Measurements from ENCODE around the gene GPX4.

The GPX4 gene

DNA sequence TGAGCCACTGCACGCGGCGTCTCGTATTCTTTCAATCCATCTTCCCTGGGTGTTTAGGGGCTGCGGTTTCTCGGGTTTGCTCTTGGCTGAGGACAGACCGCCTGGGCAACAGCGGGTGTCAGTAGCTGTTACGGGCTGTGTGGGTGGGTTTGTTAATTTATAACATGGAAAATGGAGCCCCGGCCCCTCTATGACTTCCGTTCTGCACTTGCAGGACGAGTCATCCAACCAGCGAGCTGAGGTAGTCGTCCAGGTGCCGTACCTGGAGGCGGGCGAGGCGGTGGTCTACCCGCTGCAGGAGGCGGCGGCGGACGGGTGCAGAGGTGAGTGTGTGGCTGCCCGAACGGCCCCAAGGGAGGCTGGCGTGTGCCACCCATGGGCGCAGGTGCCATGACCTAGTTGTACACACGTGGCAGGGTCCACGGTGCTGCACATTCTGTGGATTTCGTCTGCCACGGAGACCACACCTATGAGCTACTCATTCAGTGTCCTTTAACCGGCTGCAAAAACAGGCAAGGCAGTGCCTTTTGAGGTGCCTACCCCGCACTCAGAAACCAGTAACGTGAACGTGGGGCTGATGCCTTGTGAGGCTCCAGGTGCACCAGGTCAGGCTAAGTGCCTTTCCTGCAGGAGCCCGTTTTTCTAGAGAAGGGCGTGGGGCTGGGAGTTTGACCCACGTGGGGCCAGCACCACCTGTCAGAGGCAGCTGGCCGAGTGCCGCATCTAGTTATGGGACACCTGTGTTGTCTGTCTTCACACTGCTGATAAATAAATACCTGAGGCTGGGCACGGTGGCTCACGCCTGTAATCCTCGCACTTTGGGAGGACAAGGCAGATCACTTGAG lies 19.5 kb upstream of the GPX4 start:
- no peak for DNase-seq (ENCODE audit: low spot score)

DNA sequence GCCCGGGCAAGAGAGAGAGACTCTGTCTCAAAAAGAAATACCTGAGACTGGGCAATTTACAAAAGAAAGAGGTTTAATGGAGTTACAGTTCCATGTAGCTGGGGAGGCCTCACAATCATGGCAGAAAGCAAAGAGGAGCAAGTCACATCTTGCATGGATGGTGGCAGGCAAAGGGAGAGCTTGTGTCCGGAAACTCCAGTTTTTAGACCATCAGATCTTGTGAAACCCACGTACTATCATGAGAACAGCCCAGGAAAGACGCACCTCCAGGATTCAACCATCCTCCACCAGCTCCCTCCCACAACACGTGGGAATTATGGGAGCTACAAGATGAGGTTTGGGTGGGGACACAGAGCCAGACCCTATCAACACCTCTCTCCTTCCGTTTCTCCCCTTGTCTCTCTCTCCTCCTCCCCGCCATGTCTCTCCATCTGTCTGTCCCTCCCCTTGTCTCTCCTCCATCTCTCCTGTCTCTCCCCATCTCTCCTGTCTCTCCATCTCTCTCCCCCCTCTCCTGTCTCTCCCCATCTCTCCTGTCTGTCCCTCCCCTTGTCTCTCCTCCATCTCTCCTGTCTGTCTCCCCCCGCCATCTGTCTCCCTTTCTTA lies 18.6 kb upstream of the GPX4 start:
- DNase-seq (ENCODE audit: low spot score) = no peak

DNA sequence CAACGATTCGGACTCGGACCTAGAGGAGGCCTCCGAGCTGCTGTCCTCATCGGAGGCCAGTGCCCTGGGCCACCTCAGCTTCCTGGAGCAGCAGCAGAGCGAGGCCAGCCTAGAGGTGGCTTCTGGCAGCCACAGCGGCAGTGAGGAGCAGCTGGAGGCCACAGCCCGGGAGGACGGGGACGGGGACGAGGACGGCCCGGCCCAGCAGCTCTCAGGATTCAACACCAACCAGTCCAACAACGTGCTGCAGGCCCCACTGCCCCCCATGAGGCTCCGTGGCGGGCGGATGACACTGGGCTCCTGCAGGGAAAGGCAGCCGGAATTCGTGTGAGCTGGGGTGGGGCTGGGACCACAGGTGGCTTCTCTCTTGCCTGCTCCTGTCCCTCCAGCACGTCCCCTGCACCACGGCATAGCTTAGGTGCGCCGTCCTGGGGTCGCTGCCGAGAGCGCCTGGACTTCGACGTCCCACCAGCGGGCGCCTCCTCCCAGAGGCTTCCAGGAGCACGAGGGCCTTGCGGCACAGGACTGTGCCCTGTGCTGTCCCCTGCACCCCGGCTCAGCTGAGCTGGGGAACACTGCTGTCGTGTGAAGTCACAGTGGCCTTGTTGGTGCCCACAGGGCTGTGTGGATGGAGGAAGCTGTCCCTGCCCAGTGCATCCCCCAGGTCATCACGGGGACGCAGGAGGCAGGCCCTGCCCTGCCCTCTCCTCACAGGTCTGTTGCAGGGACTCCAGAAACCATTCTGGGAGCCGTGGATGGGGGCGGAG lies 17.9 kb upstream of the GPX4 start:
- DNase-seq (ENCODE audit: low spot score) = no peak

DNA sequence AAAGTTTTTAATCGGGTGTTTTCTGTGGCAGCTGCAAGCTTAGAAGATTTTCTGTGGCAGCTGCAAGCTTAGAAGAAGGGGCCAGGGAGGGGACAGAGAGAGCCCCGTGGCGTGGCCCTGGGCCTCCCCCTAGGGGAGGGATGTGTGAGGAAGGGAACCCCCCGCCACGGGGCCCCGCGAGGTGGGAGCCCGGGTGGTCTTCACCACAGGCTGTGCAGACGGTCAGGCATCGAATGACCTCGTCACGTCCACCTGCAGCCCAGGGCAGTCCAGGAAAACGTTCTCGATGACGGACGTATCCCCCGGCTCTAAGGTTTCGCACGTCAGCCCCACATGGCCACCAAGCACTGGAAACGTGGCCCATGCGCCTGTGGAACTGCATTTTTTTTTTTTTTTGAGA lies 17.2 kb upstream of the GPX4 start:
- no peak for DNase-seq (ENCODE audit: low spot score)

DNA sequence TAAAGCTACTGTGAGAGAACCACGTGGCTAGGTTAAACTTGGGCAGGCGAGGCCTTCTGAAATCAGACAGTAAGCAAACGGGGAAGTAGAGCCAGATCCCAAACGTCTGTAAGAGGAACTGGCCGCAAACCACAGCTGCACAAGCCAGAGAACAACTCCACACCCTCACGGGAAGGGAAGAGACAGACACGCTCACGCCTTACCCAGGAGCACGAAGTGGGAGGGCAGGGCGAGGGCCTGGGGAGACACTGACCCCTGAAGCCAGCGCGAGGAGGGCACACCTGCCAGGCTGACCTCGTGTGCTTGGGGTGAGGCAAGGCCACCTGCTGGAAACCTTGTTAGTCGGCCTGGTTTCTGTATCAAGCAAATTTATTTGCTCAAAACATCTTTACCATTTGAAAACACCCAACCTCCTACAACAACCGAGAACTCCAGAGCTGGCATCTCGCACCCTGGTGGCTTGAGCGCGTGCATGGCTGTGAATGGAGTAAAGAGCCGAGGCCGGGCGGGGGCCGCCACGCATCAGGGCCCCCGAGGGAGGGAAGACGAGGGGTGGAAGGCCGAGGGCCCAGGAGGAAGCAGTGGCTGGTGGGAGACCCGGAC lies 15.9 kb upstream of the GPX4 start:
- DNase-seq (ENCODE audit: low spot score) = peak; percentile 62

DNA sequence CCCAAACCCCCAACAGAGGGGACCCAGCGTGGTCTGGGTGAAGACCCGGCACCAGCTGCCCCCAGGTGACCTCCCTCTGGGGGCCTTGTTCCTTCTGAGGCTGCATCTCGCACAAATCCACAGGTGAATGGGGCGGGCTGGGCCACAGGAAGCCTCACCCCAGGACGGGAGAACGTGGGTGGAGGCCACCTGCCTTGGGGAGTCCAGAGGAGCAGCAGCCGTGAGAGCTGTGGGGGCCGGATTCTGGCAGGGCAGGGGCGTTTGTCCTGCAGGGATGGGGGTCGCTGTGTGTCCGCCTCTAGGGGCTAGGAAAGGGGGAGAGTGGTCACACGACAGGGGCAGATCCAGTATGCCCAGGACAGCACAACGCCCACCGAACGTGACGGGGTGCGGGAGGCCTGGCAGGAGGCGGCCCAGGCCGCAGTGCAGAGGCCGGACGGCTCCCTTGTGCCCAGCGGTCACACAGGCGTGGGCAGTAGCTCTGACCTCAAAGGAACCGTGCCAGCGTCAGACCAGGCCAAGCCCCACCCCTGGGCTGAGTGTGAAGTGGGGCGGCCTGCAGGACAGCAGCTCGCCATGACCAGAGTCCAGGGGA lies 15.3 kb upstream of the GPX4 start:
- no peak for DNase-seq (ENCODE audit: low spot score)

DNA sequence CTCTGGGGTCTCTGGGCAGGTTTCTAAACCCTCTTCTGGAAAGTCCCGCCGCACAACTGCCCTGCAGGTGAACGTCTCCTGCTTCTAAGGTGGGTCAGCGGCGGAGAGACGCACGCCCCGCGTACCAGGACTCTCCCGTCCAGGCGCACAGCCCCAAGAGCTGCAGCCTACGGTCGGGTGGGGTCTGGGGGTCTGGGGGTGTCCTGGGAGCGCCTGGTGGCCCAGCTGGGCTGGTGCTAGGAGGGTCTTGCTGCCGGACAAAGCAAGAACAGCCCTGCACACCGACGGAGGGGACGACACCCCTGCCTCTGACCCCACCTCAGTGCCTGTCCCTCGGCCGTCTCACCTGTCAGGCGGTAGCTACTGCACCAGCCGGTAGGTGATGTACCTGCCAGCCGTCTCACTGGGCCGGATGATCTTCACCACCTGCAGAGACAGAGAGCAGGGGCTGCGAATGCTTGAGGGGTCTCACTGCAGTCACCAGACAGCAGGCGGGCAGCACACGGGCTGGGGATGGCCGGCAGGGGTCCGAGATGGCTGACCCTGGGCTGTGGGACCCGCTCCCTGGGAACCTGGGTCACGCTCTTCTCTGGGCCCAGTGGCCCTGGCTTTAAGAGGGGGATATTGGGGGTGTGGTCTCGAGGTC lies 14.5 kb upstream of the GPX4 start:
- no peak for DNase-seq (ENCODE audit: low spot score)

DNA sequence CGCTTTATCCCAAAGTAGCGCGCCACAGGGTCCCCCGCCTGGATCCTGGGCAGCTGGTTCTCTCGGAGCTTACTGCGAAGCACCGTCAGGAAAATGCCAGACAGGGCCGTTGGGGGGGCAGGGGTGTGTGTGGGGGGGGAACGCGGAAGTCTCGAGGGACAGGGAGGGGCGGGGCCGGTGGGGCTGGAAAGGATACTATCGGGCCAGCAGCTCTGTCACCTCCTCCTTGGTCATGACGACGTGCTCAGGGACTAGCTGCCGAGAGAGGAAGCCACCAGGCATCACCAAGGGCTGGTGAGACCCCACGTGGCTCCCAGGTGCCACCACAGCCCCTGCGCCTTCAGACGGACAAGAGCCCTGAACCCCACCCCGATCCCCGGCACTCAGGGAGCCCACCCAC lies 13.9 kb upstream of the GPX4 start:
- DNase-seq (ENCODE audit: low spot score) = no peak

DNA sequence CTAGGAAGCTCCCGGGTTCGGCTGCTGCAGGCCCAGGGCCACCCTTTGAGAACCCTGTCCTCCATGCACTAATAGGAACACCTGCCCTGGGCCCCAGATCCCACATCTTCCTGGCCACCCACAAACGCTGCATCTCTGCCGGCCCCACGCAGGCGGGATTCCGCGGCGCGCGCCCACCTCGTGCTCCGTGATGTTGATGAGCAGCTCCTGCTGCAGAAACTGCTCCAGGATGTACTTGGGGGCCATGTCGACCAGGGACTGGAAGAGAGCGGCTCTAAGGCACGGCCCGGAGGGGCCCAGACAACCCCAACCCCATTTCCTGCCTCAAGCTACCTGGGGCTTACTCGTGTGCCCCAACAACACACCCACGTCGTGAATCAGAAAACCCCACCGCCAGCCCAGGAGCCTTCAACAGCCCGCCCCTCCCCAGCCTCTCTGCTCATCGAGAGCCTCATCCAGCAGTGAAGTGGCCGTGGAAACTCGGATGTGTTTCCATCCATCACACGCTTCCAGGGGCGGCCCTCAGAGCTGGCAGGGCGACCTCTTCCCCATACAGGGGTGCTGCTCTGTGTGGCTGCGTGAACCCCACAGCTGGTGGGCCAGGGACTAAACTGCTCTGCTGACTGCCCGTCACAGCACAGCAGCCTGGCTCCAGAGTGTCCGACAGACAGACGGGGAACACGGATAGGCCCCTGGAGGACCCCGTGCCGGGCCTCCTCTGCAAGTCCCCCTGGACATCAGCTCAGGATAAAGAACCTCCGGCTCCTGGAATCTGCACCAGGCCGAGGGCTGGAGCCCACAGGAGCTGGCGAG lies 12.9 kb upstream of the GPX4 start:
- DNase-seq (ENCODE audit: low spot score) = no peak

DNA sequence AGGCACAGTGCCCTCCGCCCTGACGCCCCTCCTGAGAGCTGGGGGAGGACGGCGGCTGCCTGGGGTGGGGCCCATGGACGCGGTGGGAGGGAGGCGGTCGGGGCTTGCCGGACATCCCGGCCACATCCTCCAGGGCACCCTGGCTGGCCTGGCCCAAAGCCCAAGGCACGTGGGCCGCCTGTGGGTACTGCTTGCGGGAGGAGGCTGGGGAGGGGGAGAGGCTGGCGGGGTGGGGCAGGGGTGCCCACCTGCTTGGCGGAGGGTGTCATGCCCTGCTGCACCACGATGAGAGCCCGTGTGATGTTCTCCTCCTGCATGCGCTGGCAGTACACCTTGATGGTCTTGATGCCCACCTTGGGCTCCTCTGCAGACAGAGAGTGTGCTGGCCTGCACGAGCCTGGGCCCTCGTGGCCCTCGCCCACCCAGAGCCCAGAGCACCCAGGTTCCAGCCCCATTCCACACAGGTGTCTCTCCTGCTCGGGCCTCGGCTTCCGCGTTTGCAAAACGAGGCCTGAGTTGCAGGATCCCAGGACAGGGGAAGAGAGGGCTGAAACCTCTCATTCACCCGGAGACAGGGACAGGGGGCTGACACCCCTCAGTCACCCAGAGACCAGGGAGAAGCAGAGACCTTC lies 12.1 kb upstream of the GPX4 start:
- DNase-seq (ENCODE audit: low spot score) = no peak

DNA sequence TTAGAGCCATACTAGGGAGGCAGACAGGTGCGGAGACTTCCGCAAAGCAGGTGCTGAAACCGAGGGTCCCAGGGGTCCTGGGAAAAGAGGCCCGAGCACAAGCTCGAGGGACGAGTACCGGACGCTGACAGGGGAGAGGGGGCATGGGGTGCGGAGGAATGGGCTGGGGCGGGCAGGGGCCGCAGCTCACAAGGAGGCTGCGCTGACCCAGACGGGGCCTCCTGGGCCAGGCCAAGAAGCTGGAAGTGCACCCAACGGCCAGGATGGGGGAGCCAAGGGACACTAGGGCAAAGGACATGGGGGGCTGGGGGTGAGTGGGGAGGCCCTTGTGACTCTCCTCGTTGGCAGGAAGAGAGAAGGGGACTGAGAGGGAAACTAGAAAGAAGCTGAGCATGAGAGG lies 10.5 kb upstream of the GPX4 start:
- no peak for DNase-seq (ENCODE audit: low spot score)

DNA sequence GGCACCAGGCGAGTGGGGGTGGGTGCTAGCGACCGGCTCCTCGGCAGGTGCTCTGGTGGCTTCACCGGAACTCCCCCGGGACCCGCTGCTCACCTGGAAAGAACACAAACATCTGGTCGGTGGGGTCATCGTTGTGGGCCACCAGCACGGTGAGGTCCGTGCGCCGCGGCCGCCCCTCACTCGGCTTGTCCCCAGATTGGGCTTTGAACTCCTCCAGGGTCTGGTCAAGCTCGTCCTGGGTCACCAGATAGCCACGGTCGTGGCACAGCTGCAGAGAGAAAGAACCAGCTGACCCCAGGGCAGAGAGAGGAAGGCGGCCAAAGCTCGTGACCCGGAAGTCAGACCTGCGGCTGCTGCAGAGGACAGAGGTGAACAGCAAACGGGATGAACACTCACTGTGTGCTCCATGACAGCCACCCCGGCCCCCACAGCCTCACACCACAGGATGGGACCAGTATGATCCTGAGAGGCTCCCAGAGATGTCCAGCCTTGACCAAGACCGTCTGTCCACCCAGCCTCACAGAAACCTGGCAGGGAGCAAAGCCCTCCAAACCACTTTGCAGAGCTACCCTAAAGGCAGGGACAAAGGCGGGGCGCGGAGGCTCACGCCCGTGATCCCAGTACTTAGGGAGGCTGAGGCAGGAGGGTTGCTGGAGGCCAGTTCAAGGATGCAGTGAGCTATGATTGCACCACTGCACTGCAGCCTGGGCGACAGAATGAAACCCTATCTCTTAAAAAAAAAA lies 9.8 kb upstream of the GPX4 start:
- no peak for DNase-seq (ENCODE audit: low spot score)

DNA sequence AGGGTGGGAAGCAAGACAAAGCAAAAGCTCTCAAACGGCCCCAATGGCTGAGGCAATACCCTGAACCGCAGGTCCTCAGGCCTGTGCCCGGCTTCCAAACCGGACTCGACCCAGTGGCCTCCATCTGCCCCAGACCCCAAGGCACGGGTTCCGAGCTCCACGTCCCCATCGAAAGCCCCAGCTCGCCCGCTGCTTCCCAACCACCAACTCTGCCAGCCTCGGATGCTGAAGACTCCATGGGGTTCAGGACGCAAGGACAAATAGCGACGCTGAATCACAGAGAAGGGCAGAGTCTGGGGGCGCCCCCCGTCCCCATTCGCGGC lies 9.2 kb upstream of the GPX4 start:
- no peak for DNase-seq (ENCODE audit: low spot score)

DNA sequence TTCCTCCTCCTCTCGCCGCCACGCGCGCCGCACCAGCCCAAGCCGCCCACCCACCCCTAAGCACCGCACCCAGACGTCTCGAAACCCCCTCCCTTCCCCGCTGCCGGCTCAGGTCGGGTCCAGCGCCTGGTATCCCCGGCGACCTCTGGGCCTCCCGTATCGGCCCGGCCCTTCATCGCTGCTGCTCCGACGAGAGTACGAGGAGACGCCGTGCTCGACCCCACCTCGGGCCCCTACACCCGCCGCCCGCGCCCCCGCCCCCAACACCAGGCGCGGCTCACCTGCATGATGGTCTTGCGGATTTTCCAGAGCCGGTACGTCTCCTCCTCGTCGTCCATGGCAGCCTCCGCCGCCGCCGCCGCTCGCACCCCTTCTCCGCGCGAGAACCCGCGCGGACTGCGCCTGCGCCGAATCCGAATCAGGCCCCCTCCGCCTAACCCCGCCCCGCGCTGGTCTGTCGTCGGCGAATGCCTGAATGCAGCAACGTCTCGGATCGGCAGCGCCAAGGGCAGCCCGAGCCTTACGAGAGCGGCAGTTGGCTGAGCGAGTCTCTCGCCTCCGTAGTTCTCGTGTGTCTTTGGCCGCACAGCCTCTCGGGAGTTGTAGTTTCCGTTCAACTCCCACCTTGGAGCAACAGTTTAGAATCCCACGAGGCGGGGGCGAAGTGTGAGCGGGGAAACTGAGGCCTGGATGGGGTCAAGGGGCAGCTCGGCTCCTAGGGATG lies 8.7 kb upstream of the GPX4 start, which contains the start of gene POLR2E:
TSS of gene POLR2E (minus strand) at position 398 of the 724 bp plus-strand sequence. CDS start at position 338, 60 bp downstream.
- DNase-seq (ENCODE audit: low spot score) = peak; percentile 98

DNA sequence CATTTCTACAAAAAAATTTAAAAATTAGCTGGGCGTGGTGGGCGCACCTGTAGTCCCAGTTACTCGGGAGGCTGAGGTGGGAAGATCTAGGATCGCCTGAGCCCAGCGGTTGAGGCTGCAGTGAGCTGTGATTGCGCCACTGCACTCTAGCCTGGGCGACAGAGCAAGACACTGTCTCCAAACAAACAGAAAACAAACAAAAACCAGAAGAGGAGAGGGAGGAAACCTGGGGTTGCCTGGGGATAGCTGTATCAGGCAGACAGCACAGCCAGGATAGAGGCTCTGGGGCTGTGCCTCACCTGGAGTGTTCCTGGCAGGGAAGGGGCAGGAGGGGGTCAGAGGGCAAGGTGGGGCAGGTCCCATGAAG lies 6.0 kb upstream of the GPX4 start:
- DNase-seq (ENCODE audit: low spot score) = no peak

DNA sequence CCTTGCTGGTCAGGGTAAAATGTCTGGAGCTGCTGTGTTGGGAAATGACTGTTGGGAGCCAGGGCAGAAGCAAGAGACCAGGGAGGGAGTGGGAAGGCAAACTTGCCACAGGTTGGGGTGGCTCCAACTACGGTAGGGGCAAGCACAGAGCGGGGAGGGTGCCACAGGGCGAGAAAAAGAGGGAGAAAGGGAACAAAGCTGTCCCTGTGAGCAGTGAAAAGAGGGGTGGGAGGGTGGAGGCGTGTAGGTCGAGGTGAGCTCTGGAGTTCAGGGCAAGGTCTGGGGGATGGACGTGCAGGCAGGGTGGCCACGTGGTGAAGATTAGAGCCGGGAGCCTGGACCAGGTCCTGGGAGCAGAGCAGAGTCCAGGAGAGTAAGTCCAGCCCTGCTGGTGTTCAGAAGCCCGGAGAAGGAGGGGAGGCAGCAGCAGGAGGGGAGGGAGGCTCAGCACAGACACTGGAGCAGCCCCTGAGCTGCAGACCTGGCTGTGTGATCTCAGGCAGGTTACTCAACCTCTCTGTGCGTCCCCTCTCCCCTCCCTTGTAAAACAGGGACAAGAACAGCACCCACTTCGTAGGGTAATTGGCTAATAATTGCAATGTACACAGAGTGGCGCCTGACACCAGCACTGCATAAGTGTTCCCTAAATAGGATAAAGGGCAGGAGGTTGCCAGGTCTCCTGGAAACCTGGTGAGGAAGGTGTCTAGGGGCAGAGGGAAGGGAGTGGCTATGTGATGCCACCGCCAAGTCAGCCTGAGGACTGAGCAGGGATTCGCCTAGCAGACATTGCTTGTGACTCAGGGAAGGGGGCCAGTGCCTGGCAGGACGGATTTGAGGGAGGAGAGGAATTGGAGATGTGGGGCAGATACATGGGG lies 5.4 kb upstream of the GPX4 start:
- DNase-seq (ENCODE audit: low spot score) = no peak

DNA sequence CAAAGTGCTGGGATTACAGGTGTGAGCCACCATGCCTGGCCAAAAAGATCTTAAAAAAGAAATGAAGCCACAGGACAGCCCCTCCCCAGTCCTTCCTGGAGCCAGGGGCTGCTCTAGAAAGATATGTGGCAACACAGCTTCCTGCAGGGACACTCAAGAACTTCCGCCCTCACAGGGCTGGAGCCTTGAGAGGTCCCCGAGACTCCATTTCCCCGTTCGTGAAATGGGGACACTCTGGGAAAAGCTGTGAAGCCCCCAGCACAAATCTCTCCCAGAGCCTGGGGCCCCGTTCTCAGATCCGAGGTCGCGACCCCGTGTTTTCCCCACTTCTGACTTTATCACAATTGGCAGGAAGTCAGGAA lies 2.5 kb upstream of the GPX4 start:
- peak; percentile 30 for DNase-seq (ENCODE audit: low spot score)

Measured in globus pallidus (tissue), 1 donor.